OCI-LY7 (cell line): ENCODE measurements around the gene PARD3B. TPM values are rescaled to one million over a fixed set of nuclear protein-coding genes. Genes with fewer than 3 reads are reported as not detected.

Source experiments
- BruUV-seq: library from RNA; stranded (reverse); fragments of 400-500 nt; replicated peaks from 2 replicates; lab custom pipeline; 2021; lab: Mats Ljungman, UMichigan
- CTCF ChIA-PET: fragments of 300-600 bp; sonication (Branson Sonifier 250); formaldehyde crosslinking; loops from one replicate; lab custom pipeline; 2022; ENCODE audit warnings: antibody characterized with exemption; ENCODE audit not compliant: unreplicated experiment; lab: Charles Lee
- POLR2A ChIA-PET: fragments of 300-600 bp; sonication (Branson Sonifier 250); formaldehyde crosslinking; loops from one replicate; lab custom pipeline; 2022; ENCODE audit warnings: antibody characterized with exemption; lab: Charles Lee
- DNase-seq: peaks from one replicate; pipeline ENCODE4 v3.0.0-alpha.2; 2015; ENCODE audit warnings: low spot score
- H2AFZ ChIP-seq: fragments of 200-600 bp; sonication (generic), shearing (Covaris generic); 2 replicates; pipeline ENCODE4 v1.6.1; 2014; ENCODE audit warnings: mild to moderate bottlenecking, antibody characterized with exemption, low read length, moderate library complexity
- H3K27ac ChIP-seq: fragments of 200-600 bp; sonication (generic); 2 replicates; pipeline ENCODE4 v1.5.1; 2014; ENCODE audit warnings: mixed run types, low read depth, mild to moderate bottlenecking, moderate library complexity, low read length, inconsistent platforms; ENCODE audit not compliant: poor library complexity, severe bottlenecking
- H3K36me3 ChIP-seq: fragments of 200-600 bp; sonication (generic); 2 replicates; pipeline ENCODE4 v1.6.1; 2014; ENCODE audit warnings: mild to moderate bottlenecking, antibody characterized with exemption, low read length, moderate library complexity, mixed read lengths; ENCODE audit not compliant: insufficient read depth
- H3K4me1 ChIP-seq: fragments of 200-600 bp; sonication (generic); 2 replicates; pipeline ENCODE4 v1.5.1; 2014; ENCODE audit warnings: mild to moderate bottlenecking, low read length; ENCODE audit not compliant: insufficient read depth, poor library complexity, severe bottlenecking
- H3K4me2 ChIP-seq: fragments of 200-600 bp; sonication (generic); 2 replicates; pipeline ENCODE4 v1.6.1; 2014; ENCODE audit warnings: mild to moderate bottlenecking, low read length
- H3K4me3 ChIP-seq: fragments of 200-600 bp; sonication (generic); 2 replicates; pipeline ENCODE4 v1.5.1; 2014; ENCODE audit warnings: mild to moderate bottlenecking, low read depth, low read length; ENCODE audit not compliant: poor library complexity, severe bottlenecking
- H3K79me2 ChIP-seq: fragments of 200-600 bp; sonication (generic); 2 replicates; pipeline ENCODE4 v1.6.1; 2016; ENCODE audit warnings: low read depth, mild to moderate bottlenecking, low read length, moderate library complexity, mixed read lengths; ENCODE audit not compliant: insufficient read depth
- H3K9me2 ChIP-seq: fragments of 200-600 bp; sonication (generic); 2 replicates; pipeline ENCODE4 v1.6.1; 2016; ENCODE audit warnings: mild to moderate bottlenecking, low read length, mixed read lengths; ENCODE audit not compliant: insufficient read depth
- H3K9me3 ChIP-seq: fragments of 200-600 bp; sonication (generic); 2 replicates; pipeline ENCODE4 v1.6.1; 2014; ENCODE audit warnings: mild to moderate bottlenecking, mixed run types, low read length, mixed read lengths
- H4K20me1 ChIP-seq: fragments of 200-600 bp; sonication (generic); 2 replicates; pipeline ENCODE4 v1.6.1; 2014; ENCODE audit warnings: mild to moderate bottlenecking, antibody characterized with exemption, low read length, moderate library complexity, mixed read lengths; ENCODE audit not compliant: insufficient read depth
- EZH2phosphoT487 ChIP-seq: fragments of 200-600 bp; sonication (generic); IDR thresholded peaks from 2 replicates; pipeline ENCODE4 v1.6.1; 2018; ENCODE audit warnings: low read depth, borderline replicate concordance, mild to moderate bottlenecking, mixed run types, antibody characterized with exemption, low read length, moderate library complexity, mixed read lengths
- intact Hi-C: fragments of 100-400 bp; cut with micrococcal nuclease; formaldehyde crosslinking; loops from one replicate; pipeline ENCODE4 v1.10.0; 2022; ENCODE audit not compliant: unreplicated experiment
- total RNA-seq, 2 experiments: library from RNA; depleted of rRNA in 1 of 2; stranded (reverse); fragments of >200 nt in 1 of 2; shearing (Covaris generic) in 1 of 2; gene quantifications; 2 replicates each; pipeline ENCODE4 v1.2.3, GENCODE V29; 2014 to 2022
- TF ChIP-seq, protein P1 (sequence below): fragments of 200-600 bp; sonication (generic); conservative IDR thresholded peaks from 2 replicates; pipeline ENCODE4 v1.5.1; 2014; ENCODE audit warnings: mild to moderate bottlenecking, antibody characterized with exemption, low read length, moderate library complexity, mixed read lengths

Gene PARD3B
- total RNA-seq, 2 experiments from 2014 or later, result not detected

DNA sequence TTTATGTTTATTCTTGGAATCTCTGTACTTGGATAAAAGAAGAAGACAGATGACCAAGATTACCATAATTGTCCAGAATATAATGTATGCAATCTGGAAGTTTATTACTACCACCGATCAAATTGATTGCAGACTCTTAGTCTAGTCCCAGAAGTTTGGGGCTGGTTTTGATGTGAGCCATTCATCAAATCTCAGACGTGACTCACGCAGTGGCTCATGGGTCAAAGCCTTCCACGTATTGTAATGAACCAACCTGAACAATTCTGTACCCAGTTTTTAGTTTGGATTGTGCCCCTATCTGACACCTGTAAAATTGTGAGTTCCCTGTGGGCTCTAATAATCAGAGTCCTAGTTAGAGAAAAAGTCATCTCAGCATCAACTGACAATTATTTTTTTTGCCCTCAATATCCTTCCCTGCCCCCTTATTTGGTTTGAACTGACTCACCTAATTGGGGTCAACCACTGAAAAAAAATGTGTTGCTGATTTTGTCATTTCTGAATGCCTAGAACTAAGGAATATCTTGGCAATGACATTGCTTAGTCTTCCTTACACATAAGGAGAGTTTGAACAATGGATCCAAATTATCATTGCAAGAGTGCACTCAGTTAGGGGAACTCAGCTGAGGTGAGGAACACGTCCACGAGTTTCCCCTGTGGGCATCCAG is 917.5 kb downstream of the PARD3B start:
- BruUV-seq, result no TSS peak
- Histone ChIP-seq H3K9me2 (no peaks in the 10 kb centered on the region), H3K27ac (no peak overlapping the region), H3K4me3 (no peak overlapping the region), H3K4me1 (no peaks in the 10 kb centered on the region), H3K79me2 (no peaks in the 10 kb centered on the region), H4K20me1 (no peaks in the 10 kb centered on the region), H2AFZ (no peak overlapping the region), H3K36me3 (no peaks in the 10 kb centered on the region), H3K9me3 (no peaks in the 10 kb centered on the region), H3K4me2 (no peak overlapping the region)
- intact Hi-C loops, result no loop called here
- no peak for DNase-seq
- POLR2A ChIA-PET, result interaction anchor here (0.7 kb wide), 1 partner anchor 36 kb away, joined by 4 read pairs; no protein-coding TSS in a partner anchor
- CTCF ChIA-PET, result no interaction called here
- no peak for TF ChIP-seq EZH2phosphoT487
- TF ChIP-seq, protein P1, sequence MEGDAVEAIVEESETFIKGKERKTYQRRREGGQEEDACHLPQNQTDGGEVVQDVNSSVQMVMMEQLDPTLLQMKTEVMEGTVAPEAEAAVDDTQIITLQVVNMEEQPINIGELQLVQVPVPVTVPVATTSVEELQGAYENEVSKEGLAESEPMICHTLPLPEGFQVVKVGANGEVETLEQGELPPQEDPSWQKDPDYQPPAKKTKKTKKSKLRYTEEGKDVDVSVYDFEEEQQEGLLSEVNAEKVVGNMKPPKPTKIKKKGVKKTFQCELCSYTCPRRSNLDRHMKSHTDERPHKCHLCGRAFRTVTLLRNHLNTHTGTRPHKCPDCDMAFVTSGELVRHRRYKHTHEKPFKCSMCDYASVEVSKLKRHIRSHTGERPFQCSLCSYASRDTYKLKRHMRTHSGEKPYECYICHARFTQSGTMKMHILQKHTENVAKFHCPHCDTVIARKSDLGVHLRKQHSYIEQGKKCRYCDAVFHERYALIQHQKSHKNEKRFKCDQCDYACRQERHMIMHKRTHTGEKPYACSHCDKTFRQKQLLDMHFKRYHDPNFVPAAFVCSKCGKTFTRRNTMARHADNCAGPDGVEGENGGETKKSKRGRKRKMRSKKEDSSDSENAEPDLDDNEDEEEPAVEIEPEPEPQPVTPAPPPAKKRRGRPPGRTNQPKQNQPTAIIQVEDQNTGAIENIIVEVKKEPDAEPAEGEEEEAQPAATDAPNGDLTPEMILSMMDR, result no peak

DNA sequence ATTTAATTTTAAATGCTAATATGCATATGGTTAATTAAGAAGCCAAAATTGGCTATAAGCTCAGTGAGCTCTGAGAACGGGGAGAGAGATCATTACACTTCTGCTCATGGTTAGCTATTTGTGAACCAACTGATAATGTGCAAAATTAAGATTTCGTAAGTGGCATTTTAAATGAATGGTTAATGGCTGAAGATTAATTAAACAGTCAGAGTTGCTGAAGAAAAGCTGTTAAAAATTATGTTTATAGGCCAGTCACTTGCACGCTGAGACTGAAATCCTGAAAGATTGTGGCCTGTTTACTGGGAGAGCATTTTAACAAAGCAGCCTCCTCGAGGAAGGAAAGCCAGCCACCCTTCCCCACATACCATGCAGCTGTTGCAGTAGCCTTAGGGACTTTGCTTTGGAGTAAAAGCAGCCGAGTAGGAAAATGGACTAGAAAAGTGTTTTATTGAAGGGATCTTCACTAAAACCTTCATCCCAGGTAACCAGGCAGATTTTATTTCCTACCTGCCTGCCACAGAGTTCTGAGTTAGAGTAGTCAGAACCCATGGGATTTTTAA is 918.3 kb downstream of the PARD3B start:
- TF ChIP-seq, protein P1, result no peak
- TF ChIP-seq EZH2phosphoT487, result no peak
- Histone ChIP-seq H3K4me3 (no peak overlapping the region), H3K79me2 (no peaks in the 10 kb centered on the region), H3K4me2 (no peak overlapping the region), H2AFZ (no peak overlapping the region), H3K9me3 (no peaks in the 10 kb centered on the region), H4K20me1 (no peaks in the 10 kb centered on the region), H3K27ac (no peak overlapping the region), H3K36me3 (no peaks in the 10 kb centered on the region), H3K9me2 (no peaks in the 10 kb centered on the region), H3K4me1 (no peaks in the 10 kb centered on the region)
- intact Hi-C loops, result no loop called here
- POLR2A ChIA-PET, result interaction anchor here (0.6 to 0.7 kb wide), 3 partner anchors 36 to 169 kb away, joined by 4 to 5 read pairs (median 4); no protein-coding TSS in a partner anchor
- CTCF ChIA-PET, result no interaction called here
- BruUV-seq, result no TSS peak
- no peak for DNase-seq

DNA sequence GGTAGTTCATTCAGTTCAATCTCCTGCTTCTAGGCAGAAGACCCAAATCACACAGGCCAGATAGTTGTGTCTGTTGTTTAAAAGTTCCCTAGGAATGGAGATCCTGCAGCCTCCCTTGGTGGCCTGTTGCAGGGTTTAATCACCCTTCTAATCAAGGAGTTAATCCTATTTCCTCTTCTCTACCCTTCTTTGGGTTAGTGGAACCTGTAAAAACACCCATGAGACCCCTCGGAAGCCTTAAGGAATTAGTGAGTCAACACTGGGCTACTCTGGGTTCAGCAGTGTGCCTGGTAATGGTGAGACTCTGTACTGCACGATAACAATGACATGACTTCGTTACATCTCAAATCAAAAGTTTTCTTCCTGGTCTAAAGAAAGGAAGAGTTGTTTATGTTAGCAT is 919.4 kb downstream of the PARD3B start:
- intact Hi-C loops, result no loop called here
- POLR2A ChIA-PET, result no interaction called here
- Histone ChIP-seq H3K27ac (no peak overlapping the region), H3K36me3 (no peaks in the 10 kb centered on the region), H3K9me2 (no peaks in the 10 kb centered on the region), H4K20me1 (no peaks in the 10 kb centered on the region), H3K4me3 (no peak overlapping the region), H3K79me2 (no peaks in the 10 kb centered on the region), H3K9me3 (no peaks in the 10 kb centered on the region), H2AFZ (no peak overlapping the region), H3K4me1 (no peaks in the 10 kb centered on the region), H3K4me2 (no peak overlapping the region)
- CTCF ChIA-PET, result no interaction called here
- no peak for DNase-seq
- no TSS peak for BruUV-seq
- TF ChIP-seq EZH2phosphoT487, result no peak
- TF ChIP-seq, protein P1, result no peak
